ENCODE results near the gene TMEM273.
"Not testable (repeated sequence)": the region's sequence is repeated elsewhere in the genome, so short reads cannot be mapped to it uniquely, and the experiment has no call there.

TMEM273 gene

GRCh38 chr10:49204119-49204518 lies 15.9 kb upstream of the TMEM273 start:
- DNase-seq, result no peak

DNA sequence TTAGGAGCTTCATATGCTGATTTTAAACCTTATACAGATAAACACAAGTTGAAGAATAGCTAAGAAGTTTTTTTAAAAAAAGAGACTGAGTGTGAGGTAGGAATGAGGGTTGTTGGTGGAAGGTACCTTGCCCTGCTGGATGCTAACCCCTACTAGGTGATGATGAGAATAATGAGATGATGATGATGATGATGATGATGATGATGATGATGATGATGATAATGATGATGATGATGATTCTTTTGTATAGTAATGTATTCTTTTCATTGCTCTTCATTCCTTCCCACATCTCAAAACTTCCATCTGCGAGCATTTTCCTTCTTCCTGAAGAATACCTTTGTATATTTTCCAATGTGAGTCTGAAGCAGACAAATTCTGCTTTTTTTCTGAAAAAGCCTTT lies 14.1 kb upstream of the TMEM273 start:
- no peak for DNase-seq

DNA sequence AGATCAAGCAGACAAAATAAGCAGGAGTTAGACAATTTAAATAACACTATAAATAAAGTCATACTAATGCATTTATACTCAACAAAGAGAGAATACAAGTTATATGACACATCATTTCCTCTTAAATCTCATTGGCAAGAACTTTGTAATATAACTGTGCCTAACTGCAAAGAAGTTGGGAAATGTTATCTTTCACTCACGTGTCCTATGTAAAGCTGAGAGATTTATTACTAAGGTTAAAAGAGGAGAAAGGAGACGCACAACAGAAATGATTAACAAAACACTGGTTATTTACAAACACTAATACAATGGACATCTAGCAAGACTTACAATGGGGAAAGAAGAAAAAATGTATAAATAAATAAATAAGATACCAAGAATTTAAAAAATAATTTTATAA lies 12.7 kb upstream of the TMEM273 start:
- DNase-seq, result no peak

- no peak for DNase-seq
These were observed 9.0 kb upstream of the TMEM273 start for GRCh38 chr10:49197171-49197570.

DNA sequence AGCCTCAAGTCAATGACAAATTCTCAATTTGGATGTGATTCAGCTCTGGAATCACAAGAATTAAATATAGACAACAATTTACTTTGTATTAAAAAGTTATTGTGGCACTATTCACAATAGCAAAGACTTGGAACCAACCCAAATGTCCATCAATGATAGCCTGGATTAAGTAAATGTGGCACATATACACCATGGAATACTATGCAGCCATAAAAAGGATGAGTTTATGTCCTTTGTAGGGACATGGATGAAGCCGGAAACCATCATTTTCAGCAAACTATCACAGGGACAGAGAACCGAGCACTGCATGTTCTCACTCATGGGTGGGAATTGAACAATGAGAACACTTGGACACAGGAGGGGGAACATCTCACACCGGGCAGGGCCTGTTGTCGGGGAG lies 7.7 kb upstream of the TMEM273 start:
- DNase-seq, result not testable (repeated sequence)

DNA sequence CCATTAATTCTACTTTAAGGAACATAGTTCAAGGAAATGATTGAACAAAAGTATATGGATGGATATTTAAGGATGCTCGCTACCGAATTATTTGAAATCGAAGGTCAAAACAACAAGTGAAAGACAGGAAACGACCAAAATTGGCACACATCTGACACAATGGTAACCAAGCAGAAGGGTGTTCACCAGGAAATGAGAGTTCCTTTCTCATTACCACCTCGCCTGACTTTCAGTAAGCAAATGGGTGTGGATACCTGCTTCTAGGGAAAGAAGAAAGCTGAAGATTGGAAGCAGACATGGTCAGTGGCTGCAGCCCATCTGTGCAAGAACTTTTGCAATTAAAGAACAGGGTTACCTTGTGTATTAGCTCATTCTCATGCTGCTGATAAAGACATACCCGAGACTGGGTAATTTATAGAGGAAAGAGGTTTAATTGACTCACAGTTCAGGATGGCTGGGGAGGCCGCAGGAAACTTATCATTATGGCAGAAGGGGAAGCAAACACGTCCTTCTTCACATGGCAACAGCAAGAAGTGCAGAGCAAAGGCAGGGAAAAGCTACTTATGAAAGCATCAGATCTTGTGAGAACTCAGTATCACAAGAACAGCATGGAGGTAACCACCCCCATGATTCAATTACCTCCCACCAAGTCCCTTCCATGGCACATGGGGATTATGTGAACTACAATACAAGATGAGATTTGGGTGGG lies 6.2 kb upstream of the TMEM273 start:
- no peak for DNase-seq

DNA sequence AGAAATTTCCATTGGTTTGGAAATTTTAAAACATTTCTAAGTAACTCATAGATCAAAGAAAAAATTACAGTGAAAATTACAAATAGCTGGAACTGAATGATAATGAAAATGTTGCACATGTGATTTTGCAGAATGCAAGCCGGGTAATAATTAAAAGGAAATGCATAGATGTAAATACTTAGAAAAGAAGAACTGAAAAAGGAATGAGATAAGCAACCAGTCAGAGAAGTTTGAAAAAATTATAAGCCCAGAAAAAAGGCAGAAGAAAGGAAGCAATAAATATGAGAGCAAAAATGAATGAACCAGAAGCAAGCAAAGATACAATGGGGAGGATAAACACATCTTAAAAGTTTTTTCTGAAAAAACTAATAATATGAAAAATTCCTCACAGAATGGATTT lies 3.2 kb upstream of the TMEM273 start:
- no peak for DNase-seq

DNA sequence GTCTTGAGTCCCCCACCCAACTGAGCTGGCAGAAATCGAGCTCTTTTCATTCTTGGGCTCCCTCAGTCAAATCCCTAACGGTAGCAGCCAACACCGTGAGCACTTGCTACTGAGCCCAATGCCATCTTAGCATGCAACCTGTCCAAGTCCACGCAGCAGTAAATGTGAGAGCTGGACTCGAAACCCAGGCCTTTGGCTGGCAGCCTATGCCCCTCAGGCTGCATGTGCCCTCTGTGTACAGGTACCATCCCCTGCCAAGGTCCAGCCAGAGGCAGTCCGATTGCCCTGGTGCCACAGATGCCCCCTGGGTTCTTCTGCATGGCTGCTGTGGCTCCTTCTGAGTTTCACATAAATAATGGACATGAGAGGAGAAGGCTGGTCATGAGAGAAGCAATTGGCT lies 1.2 kb upstream of the TMEM273 start:
- DNase-seq, result no peak

DNA sequence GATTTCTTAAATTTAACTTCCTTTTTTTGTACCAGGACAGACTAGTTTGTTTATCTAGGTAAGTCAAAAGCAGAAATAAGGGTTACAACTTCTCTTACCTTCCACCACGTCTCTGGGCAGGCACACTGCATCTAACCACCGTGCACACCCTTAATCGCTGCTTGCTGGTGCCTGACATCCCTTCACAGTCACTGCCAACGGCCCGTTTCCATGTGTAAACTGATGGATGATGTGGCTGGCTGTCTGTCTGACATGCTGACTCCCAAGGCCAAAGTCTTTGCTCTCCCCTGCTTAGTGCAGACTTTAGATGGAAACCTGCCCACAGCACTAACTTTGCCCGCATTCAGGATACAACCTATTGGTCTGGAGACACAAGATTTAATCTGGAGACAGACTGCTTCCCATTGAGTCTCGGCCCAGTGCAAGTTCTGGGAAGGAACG lies 1.1 kb downstream of the TMEM273 start:
- DNase-seq, result no peak

- DNase-seq, result no peak
These were observed 1.6 kb downstream of the TMEM273 start for GRCh38 chr10:49186613-49187012.

- no peak for DNase-seq
These were observed 3.0 kb downstream of the TMEM273 start for GRCh38 chr10:49185213-49185612.

- no peak for DNase-seq
These were observed 3.5 kb downstream of the TMEM273 start for GRCh38 chr10:49184642-49185111.

GRCh38 chr10:49183596-49184542 lies 4.3 kb downstream of the TMEM273 start:
- peak; percentile 24 for DNase-seq

DNA sequence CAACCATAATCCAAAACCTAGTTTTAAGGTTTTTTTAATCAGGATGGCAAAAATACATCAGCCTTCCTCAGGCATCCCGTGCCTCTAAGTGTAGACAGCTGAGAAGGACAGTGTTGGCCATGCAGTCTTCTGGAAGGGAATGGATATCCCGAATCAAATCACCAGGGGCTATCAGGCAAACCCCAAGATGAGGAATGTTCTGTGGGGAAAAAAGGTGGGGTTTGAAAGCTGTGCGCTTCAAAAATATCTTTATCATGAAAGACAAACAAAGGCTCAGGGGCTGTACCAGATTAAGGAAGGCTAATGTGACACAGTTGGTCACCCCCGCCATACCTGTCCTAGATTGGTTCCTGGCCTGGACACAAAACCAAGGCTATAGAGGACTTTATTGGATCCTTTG lies 5.4 kb downstream of the TMEM273 start:
- DNase-seq, result no peak

GRCh38 chr10:49180444-49180860 lies 7.7 kb downstream of the TMEM273 start:
- DNase-seq, result no peak

DNA sequence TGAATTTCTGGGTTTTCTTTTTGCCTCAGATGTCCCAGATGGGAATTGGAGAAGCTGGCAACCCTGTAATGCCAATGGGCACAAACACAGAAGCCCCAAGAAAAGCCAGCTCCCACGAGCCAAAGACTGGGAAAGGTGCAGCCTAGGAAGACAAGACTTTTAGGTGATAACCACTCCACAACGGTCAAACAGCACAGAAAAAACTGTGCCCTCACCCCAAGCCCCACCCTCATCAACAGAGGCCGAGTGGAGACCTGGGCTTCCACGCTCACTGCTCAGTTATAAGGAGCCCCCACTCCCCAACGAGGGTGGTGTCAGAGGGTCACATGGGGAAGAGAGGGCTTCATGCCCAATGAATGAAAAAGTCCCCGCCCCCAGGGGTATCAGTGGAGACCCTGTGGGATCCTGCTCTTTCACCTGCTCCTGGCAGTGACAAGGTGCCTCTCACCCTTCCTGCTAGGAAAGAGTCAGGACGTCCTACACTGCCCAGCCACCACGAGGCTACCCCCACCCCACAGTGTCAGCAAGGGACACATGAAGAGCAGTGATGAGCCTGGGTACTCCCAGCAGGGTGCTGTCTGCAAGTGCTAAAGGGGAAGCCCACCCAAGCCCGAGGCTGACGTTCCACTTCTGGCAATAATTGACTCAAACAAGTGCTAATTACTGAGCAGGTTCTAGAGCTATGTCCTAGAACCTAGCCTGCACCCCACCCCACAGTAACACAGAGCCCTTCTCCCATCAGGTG lies 8.3 kb downstream of the TMEM273 start:
- DNase-seq, result no peak

GRCh38 chr10:49178489-49179471 lies 9.4 kb downstream of the TMEM273 start:
- DNase-seq, result no peak

DNA sequence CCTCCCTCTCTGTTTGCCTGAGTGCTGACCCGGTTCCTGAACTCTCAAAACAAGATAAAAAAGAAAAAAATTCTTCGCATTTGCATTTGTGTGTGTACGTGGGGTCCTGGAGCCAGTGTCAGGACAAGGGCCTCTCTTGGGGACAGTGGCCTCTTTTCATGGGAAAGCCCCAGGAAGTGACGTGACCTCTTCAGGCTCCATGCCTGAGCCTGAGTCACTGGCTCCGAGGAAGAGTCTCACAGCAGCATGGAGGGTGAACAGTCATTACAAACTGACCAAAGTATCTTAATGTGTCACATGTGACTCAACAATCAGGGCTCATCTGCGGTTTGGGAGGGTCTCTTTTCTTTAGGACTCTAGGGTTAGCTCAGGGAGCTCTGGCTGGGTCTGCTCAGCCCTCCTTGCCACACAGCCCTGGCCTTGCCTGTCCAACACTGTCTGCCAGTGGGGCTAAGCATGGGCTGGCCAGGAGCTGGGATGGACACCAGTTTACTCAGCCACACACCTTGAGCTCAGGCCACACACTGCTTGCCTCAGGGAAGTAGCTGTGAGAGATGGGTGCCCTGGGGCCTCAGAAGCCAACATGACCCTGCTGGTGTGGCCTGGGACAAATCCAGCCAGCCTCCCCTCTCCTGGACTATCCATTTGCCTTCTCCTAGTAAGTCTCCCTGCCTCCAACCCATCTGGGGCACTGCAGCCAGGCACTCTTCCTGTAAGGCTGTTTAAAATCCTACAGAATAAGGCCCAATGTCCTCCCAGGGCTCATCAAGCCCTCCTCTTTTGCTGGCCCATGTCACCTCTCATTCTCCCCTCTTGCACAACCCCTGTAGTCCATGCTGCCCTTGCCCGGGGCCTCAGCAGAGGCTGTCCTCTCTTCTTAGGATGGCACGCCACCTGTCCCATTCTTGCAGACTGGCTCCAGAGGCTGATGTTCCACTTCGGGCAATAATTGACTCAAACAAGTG lies 10.5 kb downstream of the TMEM273 start:
- peak; percentile 83 for DNase-seq

- DNase-seq, result no peak
These were observed 11.6 kb downstream of the TMEM273 start for GRCh38 chr10:49176310-49177268.

Data from CD4-positive, alpha-beta T cell treated with Interferon gamma for 1 hour (primary cell).